ENCODE data around the gene HAVCR2.

Gene HAVCR2

DNA sequence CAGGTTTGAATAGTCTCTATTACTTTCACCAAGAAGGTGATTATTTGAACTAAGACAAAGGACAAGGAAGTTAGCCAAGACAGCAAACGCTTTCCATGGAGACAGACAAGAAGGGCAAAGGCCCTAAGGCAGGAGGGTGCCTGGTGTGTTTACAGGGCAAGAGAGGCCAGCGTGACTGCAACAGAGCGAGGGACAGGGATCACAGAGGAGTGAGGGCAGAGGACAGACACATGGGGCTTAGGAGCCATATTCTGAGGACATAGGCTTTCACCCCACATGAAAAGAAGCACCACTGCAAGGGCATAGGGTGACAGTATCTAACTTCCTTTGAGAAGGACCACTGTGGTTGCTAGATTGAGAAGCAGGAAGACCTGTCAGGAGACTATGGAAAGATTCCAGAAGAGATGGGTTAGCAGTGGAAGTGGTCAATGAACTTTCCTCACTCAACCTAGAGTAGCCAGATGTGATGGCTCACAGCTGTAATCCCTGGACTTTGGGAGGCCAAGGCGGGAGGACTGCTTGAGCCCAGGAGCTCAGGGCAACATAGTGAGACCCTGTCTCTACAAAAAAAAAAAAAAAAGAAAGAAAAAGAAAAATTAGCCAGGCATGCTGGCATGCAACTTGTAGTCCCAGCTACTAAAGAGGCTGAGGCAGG is 44.9 kb downstream of the HAVCR2 start:
- Histone ChIP-seq H3K27ac (ENCODE audit: low read length) (no peak overlapping the region), H3K4me2 (ENCODE audit: insufficient read depth, low read length) (no peak overlapping the region), H3K4me3 (ENCODE audit: low read depth in 1 of 2, low read length in 2 of 2) (no peak overlapping the region)

DNA sequence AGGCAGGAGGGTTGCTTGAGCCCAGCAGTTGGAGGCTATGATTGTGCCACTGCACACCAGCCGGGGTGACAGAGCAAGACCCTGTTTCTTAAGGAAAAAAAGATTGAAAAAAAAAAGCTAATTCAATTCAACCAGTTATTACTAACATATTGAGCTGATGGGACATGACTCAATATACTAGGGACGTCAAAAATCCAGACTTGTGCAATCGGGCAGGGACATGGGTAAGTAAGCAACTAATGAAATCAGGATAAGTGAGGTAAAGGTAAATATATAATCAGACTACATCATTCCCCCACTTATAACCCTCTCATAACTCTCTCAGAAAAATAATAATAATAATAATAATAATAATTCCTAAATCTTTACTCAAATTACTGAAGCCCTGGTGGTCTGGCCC is 49.0 kb downstream of the HAVCR2 start:
- H3K4me1 ChIP-seq (ENCODE audit: insufficient read depth, low read length) = no peaks in the 10 kb centered on the region
- DNase-seq (no peak), ATAC-seq (ENCODE audit: insufficient read depth, low read depth) (no peak)
- no peaks in the 10 kb centered on the region for H4K20me1 ChIP-seq (ENCODE audit: insufficient read depth, low read length)
- no peak overlapping the region for H2AFZ ChIP-seq (ENCODE audit: low read depth, low read length)
- H3K9me3 ChIP-seq (ENCODE audit: insufficient read depth, low read length, severe bottlenecking) = no peaks in the 10 kb centered on the region
- H3K27me3 ChIP-seq (ENCODE audit: insufficient read depth, low read length, poor library complexity) = no peaks in the 10 kb centered on the region
- H3K36me3 ChIP-seq (ENCODE audit: insufficient read depth, low read length) = no peaks in the 10 kb centered on the region
- no peak overlapping the region for H3K4me3 ChIP-seq (ENCODE audit: low read depth in 1 of 2, low read length in 2 of 2)
- H3K4me2 ChIP-seq (ENCODE audit: insufficient read depth, low read length) = no peak overlapping the region
- TF ChIP-seq, protein P1, sequence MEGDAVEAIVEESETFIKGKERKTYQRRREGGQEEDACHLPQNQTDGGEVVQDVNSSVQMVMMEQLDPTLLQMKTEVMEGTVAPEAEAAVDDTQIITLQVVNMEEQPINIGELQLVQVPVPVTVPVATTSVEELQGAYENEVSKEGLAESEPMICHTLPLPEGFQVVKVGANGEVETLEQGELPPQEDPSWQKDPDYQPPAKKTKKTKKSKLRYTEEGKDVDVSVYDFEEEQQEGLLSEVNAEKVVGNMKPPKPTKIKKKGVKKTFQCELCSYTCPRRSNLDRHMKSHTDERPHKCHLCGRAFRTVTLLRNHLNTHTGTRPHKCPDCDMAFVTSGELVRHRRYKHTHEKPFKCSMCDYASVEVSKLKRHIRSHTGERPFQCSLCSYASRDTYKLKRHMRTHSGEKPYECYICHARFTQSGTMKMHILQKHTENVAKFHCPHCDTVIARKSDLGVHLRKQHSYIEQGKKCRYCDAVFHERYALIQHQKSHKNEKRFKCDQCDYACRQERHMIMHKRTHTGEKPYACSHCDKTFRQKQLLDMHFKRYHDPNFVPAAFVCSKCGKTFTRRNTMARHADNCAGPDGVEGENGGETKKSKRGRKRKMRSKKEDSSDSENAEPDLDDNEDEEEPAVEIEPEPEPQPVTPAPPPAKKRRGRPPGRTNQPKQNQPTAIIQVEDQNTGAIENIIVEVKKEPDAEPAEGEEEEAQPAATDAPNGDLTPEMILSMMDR (IDR thresholded peaks at IDR 0.05; ENCODE audit: borderline replicate concordance, extremely low read depth, low read length, poor library complexity, severe bottlenecking) = no peak
- TF ChIP-seq EZH2 (IDR thresholded peaks at IDR 0.05; ENCODE audit: borderline replicate concordance, low read depth, low read length, severe bottlenecking) = no peak
- no peak overlapping the region for H3K9ac ChIP-seq (ENCODE audit: low read depth, low read length)
- no peaks in the 10 kb centered on the region for H3K79me2 ChIP-seq (ENCODE audit: insufficient read depth, low read length)
- no peak overlapping the region for H3K27ac ChIP-seq (ENCODE audit: low read length)

More for the DNA sequence above, 44.9 kb downstream of the HAVCR2 start:
- no peaks in the 10 kb centered on the region for H3K4me1 ChIP-seq (ENCODE audit: insufficient read depth, low read length)
- no peak overlapping the region for H3K9ac ChIP-seq (ENCODE audit: low read depth, low read length)
- H3K27me3 ChIP-seq (ENCODE audit: insufficient read depth, low read length, poor library complexity) = no peaks in the 10 kb centered on the region
- no peak for ATAC-seq (ENCODE audit: insufficient read depth, low read depth)
- no peaks in the 10 kb centered on the region for H3K9me3 ChIP-seq (ENCODE audit: insufficient read depth, low read length, severe bottlenecking)
- H3K36me3 ChIP-seq (ENCODE audit: insufficient read depth, low read length) = no peaks in the 10 kb centered on the region
- DNase-seq = no peak
- H2AFZ ChIP-seq (ENCODE audit: low read depth, low read length) = no peak overlapping the region
- TF ChIP-seq, protein P1 (IDR thresholded peaks at IDR 0.05; ENCODE audit: borderline replicate concordance, extremely low read depth, low read length, poor library complexity, severe bottlenecking) = no peak
- TF ChIP-seq EZH2 (IDR thresholded peaks at IDR 0.05; ENCODE audit: borderline replicate concordance, low read depth, low read length, severe bottlenecking) = no peak
- no peaks in the 10 kb centered on the region for H4K20me1 ChIP-seq (ENCODE audit: insufficient read depth, low read length)
- no peaks in the 10 kb centered on the region for H3K79me2 ChIP-seq (ENCODE audit: insufficient read depth, low read length)

DNA sequence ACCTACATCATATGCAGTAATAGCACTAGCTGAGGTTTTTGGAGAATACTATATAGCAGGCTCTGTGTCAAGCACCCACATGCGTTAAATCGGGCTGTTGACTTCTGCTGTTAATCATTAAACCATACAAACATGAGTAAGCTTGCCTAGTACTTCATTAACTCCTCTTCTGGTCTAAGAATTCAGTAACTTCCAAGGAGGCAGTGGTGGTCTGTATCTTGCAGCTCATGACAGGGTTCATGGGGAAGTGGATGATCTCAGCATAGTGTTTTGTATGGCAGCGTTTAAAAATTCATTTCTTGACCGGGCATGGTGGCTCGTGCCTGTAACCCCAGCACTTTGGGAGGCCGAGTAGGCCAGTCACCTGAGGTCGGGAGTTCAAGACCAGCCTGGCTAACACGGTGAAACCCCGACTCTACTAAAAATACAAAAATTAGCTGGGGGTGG is 49.7 kb downstream of the HAVCR2 start, which contains the start of gene HAVCR1:
Gene HAVCR1, minus strand, starts transcription at position 24 of the 447 bp plus-strand sequence. CDS start 1,173 bp downstream, outside the sequence.
- Histone ChIP-seq H3K36me3 (ENCODE audit: insufficient read depth, low read length) (no peaks in the 10 kb centered on the region), H3K27me3 (ENCODE audit: insufficient read depth, low read length, poor library complexity) (no peaks in the 10 kb centered on the region), H2AFZ (ENCODE audit: low read depth, low read length) (no peak within 1 kb of the TSS), H3K4me1 (ENCODE audit: insufficient read depth, low read length) (no peaks in the 10 kb centered on the region), H3K4me2 (ENCODE audit: insufficient read depth, low read length) (no peak within 1 kb of the TSS), H3K27ac (ENCODE audit: low read length) (no peak within 1 kb of the TSS), H3K79me2 (ENCODE audit: insufficient read depth, low read length) (no peaks in the 10 kb centered on the region), H4K20me1 (ENCODE audit: insufficient read depth, low read length) (no peaks in the 10 kb centered on the region), H3K9ac (ENCODE audit: low read depth, low read length) (no peak within 1 kb of the TSS), H3K9me3 (ENCODE audit: insufficient read depth, low read length, severe bottlenecking) (no peaks in the 10 kb centered on the region), H3K4me3 (ENCODE audit: low read depth in 1 of 2, low read length in 2 of 2) (no peak within 1 kb of the TSS)
- DNase-seq = no peak
- ATAC-seq (ENCODE audit: insufficient read depth, low read depth) = no peak
- TF ChIP-seq EZH2 (IDR thresholded peaks at IDR 0.05; ENCODE audit: borderline replicate concordance, low read depth, low read length, severe bottlenecking) = no peak
- TF ChIP-seq, protein P1 (IDR thresholded peaks at IDR 0.05; ENCODE audit: borderline replicate concordance, extremely low read depth, low read length, poor library complexity, severe bottlenecking) = no peak
